DMS153 (cell line): ENCODE measurements around the gene WSCD2.

ENCODE experiments used
- DNase-seq: peaks from one replicate; lab custom pipeline; 2025; lab: John Stamatoyannopoulos, UW

WSCD2 gene

GRCh38 chr12:108127654-108128053, 1.4 kb upstream of the WSCD2 start:
- DNase-seq = no peak

GRCh38 chr12:108128221-108129016, 669 bp upstream of the WSCD2 start:
- no peak for DNase-seq

GRCh38 chr12:108131035-108131434, 1.9 kb downstream of the WSCD2 start:
- no peak for DNase-seq

GRCh38 chr12:108131657-108132126, 2.6 kb downstream of the WSCD2 start:
- DNase-seq = no peak

GRCh38 chr12:108133482-108133881, 4.4 kb downstream of the WSCD2 start:
- DNase-seq = no peak

GRCh38 chr12:108134744-108135143, 5.7 kb downstream of the WSCD2 start:
- DNase-seq = no peak

GRCh38 chr12:108135627-108136026, 6.5 kb downstream of the WSCD2 start:
- no peak for DNase-seq

GRCh38 chr12:108136697-108137096, 7.6 kb downstream of the WSCD2 start:
- no peak for DNase-seq

- DNase-seq = no peak
These were observed 10.4 kb downstream of the WSCD2 start for GRCh38 chr12:108139454-108139853.

GRCh38 chr12:108140501-108140900, 11.4 kb downstream of the WSCD2 start:
- no peak for DNase-seq

GRCh38 chr12:108141600-108142130, 12.6 kb downstream of the WSCD2 start:
- DNase-seq = no peak

GRCh38 chr12:108143144-108143543, 14.1 kb downstream of the WSCD2 start:
- no peak for DNase-seq

GRCh38 chr12:108144080-108144479, 15.0 kb downstream of the WSCD2 start:
- DNase-seq = no peak

- no peak for DNase-seq
These were observed 15.9 kb downstream of the WSCD2 start for GRCh38 chr12:108145011-108145410.

- no peak for DNase-seq
These were observed 17.2 kb downstream of the WSCD2 start for GRCh38 chr12:108146035-108146893.

GRCh38 chr12:108147279-108147678, 18.2 kb downstream of the WSCD2 start:
- DNase-seq = no peak

GRCh38 chr12:108148521-108149074, 19.5 kb downstream of the WSCD2 start:
- DNase-seq = no peak

- DNase-seq = no peak
These were observed 21.3 kb downstream of the WSCD2 start for GRCh38 chr12:108150436-108150835.

GRCh38 chr12:108151533-108152169, 22.6 kb downstream of the WSCD2 start:
- no peak for DNase-seq

- no peak for DNase-seq
These were observed 23.1 kb downstream of the WSCD2 start for GRCh38 chr12:108152170-108152538.

- no peak for DNase-seq
These were observed 27.6 kb downstream of the WSCD2 start for GRCh38 chr12:108156717-108157116.

GRCh38 chr12:108157870-108158459, 28.9 kb downstream of the WSCD2 start:
- no peak for DNase-seq
